Peyer's patch (tissue), 4 donors: ENCODE measurements around the gene INTU. TPM values are rescaled to one million over a fixed set of nuclear protein-coding genes. Genes with fewer than 3 reads are reported as not detected.

Experiments used
- DNase-seq, 3 donors: peaks; one replicate each; pipeline ENCODE4 v3.0.0-alpha.2; 2017 to 2019
- H3K27ac ChIP-seq, 4 donors: fragments of 200-600 bp; sonication (generic); one replicate each; pipeline ENCODE4 v1.5.1; 2016 to 2019
- H3K27me3 ChIP-seq, 2 donors: fragments of 200-600 bp; sonication (generic); one replicate each; pipeline ENCODE4 v1.5.1; 2019
- H3K36me3 ChIP-seq, 3 donors: fragments of 200-600 bp; sonication (generic); one replicate each; pipeline ENCODE4 v1.5.1; 2016 to 2019
- H3K4me1 ChIP-seq, 4 donors: fragments of 200-600 bp; sonication (generic); one replicate each; pipeline ENCODE4 v1.5.1; 2016 to 2019
- H3K4me3 ChIP-seq, 4 donors: fragments of 200-600 bp; sonication (generic); 1 replicate in 3 of 4; 2 replicates in 1 of 4; pipeline ENCODE4 v1.5.1; 2016 to 2019; ENCODE audit warnings: mild to moderate bottlenecking in 1 of 4
- H3K9me3 ChIP-seq, 4 donors: fragments of 200-600 bp; sonication (generic); one replicate each; pipeline ENCODE4 v1.5.1; 2016 to 2019; ENCODE audit warnings: mild to moderate bottlenecking in 1 of 4
- CTCF ChIP-seq, 6 experiments: fragments of 450-650 bp in 4 of 6; fragments of 200-600 bp in 2 of 6; sonication (generic) in 1 of 6; IDR thresholded peaks; one replicate each; pipeline ENCODE4 v1.5.1; 2017 to 2019; ENCODE audit warnings: antibody characterized with exemption in 6 of 6, mild to moderate bottlenecking in 3 of 6, moderate library complexity in 1 of 6
- POLR2A ChIP-seq, 2 donors: fragments of 450-650 bp; IDR thresholded peaks; one replicate each; pipeline ENCODE4 v1.5.1; 2017; ENCODE audit warnings: antibody characterized with exemption in 2 of 2, mild to moderate bottlenecking in 2 of 2, moderate library complexity in 2 of 2
- total RNA-seq, 4 donors: library from RNA; depleted of rRNA; stranded (reverse); fragments of >200 nt; gene quantifications; one replicate each; pipeline ENCODE4 v1.1.0, GENCODE V29; 2016

Gene INTU
- total RNA-seq, 4 donors from 2014 or later, result 1.6 to 14.9 (median 2.3) TPM

GRCh38 chr4:127629371-127629770 is 3.4 kb upstream of the INTU start:
- TF ChIP-seq CTCF (IDR thresholded peaks at IDR 0.05), result no peak
- no peak for TF ChIP-seq POLR2A (IDR thresholded peaks at IDR 0.05)
- no peaks in the 10 kb centered on the region for H3K9me3 ChIP-seq
- no peak overlapping the region for H3K4me3 ChIP-seq
- no peaks in the 10 kb centered on the region for H3K4me1 ChIP-seq
- no peaks in the 10 kb centered on the region for H3K36me3 ChIP-seq
- no peak overlapping the region for H3K27ac ChIP-seq
- no peak for DNase-seq
- no peaks in the 10 kb centered on the region for H3K27me3 ChIP-seq

- no peaks in the 10 kb centered on the region for H3K4me1 ChIP-seq
- H3K27ac ChIP-seq, result no peak overlapping the region
- no peak overlapping the region for H3K4me3 ChIP-seq
- H3K27me3 ChIP-seq, result no peaks in the 10 kb centered on the region
- DNase-seq, result no peak
- H3K9me3 ChIP-seq, result no peaks in the 10 kb centered on the region
- TF ChIP-seq POLR2A (IDR thresholded peaks at IDR 0.05) (no peak), CTCF (IDR thresholded peaks at IDR 0.05) (no peak)
- no peaks in the 10 kb centered on the region for H3K36me3 ChIP-seq
Observed at GRCh38 chr4:127630152-127630551, 2.6 kb upstream of the INTU start.

GRCh38 chr4:127631420-127631819 is 1.3 kb upstream of the INTU start:
- Histone ChIP-seq H3K36me3 (no peaks in the 10 kb centered on the region), H3K9me3 (no peaks in the 10 kb centered on the region), H3K27me3 (no peaks in the 10 kb centered on the region), H3K4me1 (no peaks in the 10 kb centered on the region), H3K4me3 (no peak overlapping the region), H3K27ac (no peak overlapping the region)
- no peak for DNase-seq
- TF ChIP-seq CTCF (IDR thresholded peaks at IDR 0.05) (no peak), POLR2A (IDR thresholded peaks at IDR 0.05) (no peak)

GRCh38 chr4:127634181-127634580 is 1.4 kb downstream of the INTU start:
- Histone ChIP-seq H3K4me1 (no peaks in the 10 kb centered on the region), H3K27ac (no peak overlapping the region), H3K9me3 (no peaks in the 10 kb centered on the region), H3K36me3 (no peaks in the 10 kb centered on the region), H3K27me3 (no peaks in the 10 kb centered on the region), H3K4me3 (no peak overlapping the region)
- DNase-seq, result no peak
- no peak for TF ChIP-seq CTCF (IDR thresholded peaks at IDR 0.05)
- no peak for TF ChIP-seq POLR2A (IDR thresholded peaks at IDR 0.05)

GRCh38 chr4:127641524-127641923 is 8.8 kb downstream of the INTU start:
- TF ChIP-seq CTCF (IDR thresholded peaks at IDR 0.05), result no peak
- no peak for TF ChIP-seq POLR2A (IDR thresholded peaks at IDR 0.05)
- DNase-seq, result no peak

GRCh38 chr4:127642169-127642568 is 9.4 kb downstream of the INTU start:
- no peaks in the 10 kb centered on the region for H3K9me3 ChIP-seq
- H3K36me3 ChIP-seq, result no peaks in the 10 kb centered on the region
- H3K4me3 ChIP-seq, result no peak overlapping the region
- no peak for DNase-seq
- no peaks in the 10 kb centered on the region for H3K4me1 ChIP-seq
- H3K27ac ChIP-seq, result no peak overlapping the region
- no peak for TF ChIP-seq POLR2A (IDR thresholded peaks at IDR 0.05)
- TF ChIP-seq CTCF (IDR thresholded peaks at IDR 0.05), result no peak
- no peaks in the 10 kb centered on the region for H3K27me3 ChIP-seq

More at GRCh38 chr4:127641524-127641923, 8.8 kb downstream of the INTU start:
- no peaks in the 10 kb centered on the region for H3K27me3 ChIP-seq
- no peaks in the 10 kb centered on the region for H3K36me3 ChIP-seq
- no peaks in the 10 kb centered on the region for H3K9me3 ChIP-seq
- H3K27ac ChIP-seq, result no peak overlapping the region
- H3K4me1 ChIP-seq, result no peaks in the 10 kb centered on the region
- no peak overlapping the region for H3K4me3 ChIP-seq
